ENCODE measurements around the gene PPARG.

PPARG gene

GRCh38 chr3:12409684-12410596 is 121.1 kb downstream of the PPARG start:
- DNase-seq (ENCODE audit: low read depth in 2 of 2): no peak

- no peak for DNase-seq (ENCODE audit: low read depth in 2 of 2)
Observed at GRCh38 chr3:12413721-12414255, 124.9 kb downstream of the PPARG start.

- no peak for DNase-seq (ENCODE audit: low read depth in 2 of 2)
Observed at GRCh38 chr3:12415014-12415680, 126.3 kb downstream of the PPARG start.

GRCh38 chr3:12416731-12417130 is 127.9 kb downstream of the PPARG start:
- DNase-seq (ENCODE audit: low read depth in 2 of 2): no peak

GRCh38 chr3:12420393-12420792 is 131.5 kb downstream of the PPARG start:
- DNase-seq (ENCODE audit: low read depth in 2 of 2): peak; percentile 31 to 47

DNA sequence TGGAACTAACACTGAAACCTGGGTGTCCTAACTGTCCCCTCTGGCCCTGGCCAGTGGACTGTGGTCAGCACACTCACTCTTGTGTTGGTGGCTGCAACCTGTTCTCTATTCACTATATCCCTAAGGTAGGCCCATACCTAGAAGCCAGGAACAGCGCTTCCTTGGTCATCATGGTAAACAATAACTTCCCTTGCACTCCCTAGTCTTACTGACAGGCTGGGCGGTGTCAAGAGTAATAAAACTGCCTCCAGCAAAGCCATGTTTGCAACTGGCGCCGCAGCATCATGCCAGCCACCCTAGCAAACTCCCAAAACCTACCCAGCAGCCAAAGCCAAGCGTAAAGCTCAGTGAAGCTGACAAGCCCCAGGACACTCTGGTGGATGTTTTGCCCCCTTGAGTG is 132.3 kb downstream of the PPARG start:
- DNase-seq (ENCODE audit: low read depth in 2 of 2): no peak

- DNase-seq (ENCODE audit: low read depth in 2 of 2): no peak
Observed at GRCh38 chr3:12423131-12423530, 134.3 kb downstream of the PPARG start.

GRCh38 chr3:12423918-12424630 is 135.2 kb downstream of the PPARG start:
- peak; percentile 23 to 33 for DNase-seq (ENCODE audit: low read depth in 2 of 2)

GRCh38 chr3:12424635-12425319 is 135.9 kb downstream of the PPARG start:
- no peak for DNase-seq (ENCODE audit: low read depth in 2 of 2)

- DNase-seq (ENCODE audit: low read depth in 2 of 2): no peak
Observed at GRCh38 chr3:12425850-12426579, 137.1 kb downstream of the PPARG start.

GRCh38 chr3:12427551-12427950 is 138.7 kb downstream of the PPARG start:
- DNase-seq (ENCODE audit: low read depth in 2 of 2): no peak

GRCh38 chr3:12428126-12428525 is 139.3 kb downstream of the PPARG start:
- no peak for DNase-seq (ENCODE audit: low read depth in 2 of 2)

GRCh38 chr3:12430086-12430485 is 141.2 kb downstream of the PPARG start:
- no peak for DNase-seq (ENCODE audit: low read depth in 2 of 2)

DNA sequence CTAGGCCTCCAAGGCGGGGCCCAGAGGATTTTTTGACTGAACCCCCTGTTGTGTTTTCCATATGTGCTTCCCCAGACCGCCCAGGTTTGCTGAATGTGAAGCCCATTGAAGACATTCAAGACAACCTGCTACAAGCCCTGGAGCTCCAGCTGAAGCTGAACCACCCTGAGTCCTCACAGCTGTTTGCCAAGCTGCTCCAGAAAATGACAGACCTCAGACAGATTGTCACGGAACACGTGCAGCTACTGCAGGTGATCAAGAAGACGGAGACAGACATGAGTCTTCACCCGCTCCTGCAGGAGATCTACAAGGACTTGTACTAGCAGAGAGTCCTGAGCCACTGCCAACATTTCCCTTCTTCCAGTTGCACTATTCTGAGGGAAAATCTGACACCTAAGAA is 145.0 kb downstream of the PPARG start:
- DNase-seq (ENCODE audit: low read depth in 2 of 2): no peak

- no peak for DNase-seq (ENCODE audit: low read depth in 2 of 2)
Observed at GRCh38 chr3:12436514-12437220, 147.8 kb downstream of the PPARG start.

GRCh38 chr3:12437221-12437605 is 148.3 kb downstream of the PPARG start:
- no peak for DNase-seq (ENCODE audit: low read depth in 2 of 2)

- no peak for DNase-seq (ENCODE audit: low read depth in 2 of 2)
Observed at GRCh38 chr3:12437861-12438260, 149.0 kb downstream of the PPARG start.

DNA sequence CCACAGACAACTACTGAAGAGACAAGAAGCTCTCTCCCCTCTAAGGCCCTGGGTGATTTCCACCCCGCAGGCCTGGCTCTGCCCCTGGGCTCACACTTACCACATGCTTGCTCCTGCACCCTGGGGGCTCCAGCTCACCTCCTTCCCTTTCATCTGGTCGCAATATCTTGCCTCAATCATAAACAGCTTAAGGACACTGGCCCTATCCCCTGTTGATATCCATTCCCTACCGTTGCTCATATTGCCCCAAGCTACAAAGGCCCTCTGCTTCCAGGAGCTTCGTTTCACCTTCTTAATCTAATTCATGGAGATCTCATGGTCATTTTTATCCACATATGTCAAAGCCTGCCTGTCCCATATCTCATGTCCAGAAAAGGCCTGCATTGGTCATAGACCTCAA is 149.4 kb downstream of the PPARG start:
- no peak for DNase-seq (ENCODE audit: low read depth in 2 of 2)

GRCh38 chr3:12439161-12439940 is 150.5 kb downstream of the PPARG start:
- DNase-seq (ENCODE audit: low read depth in 2 of 2): no peak
